ENCODE results near the gene AEBP1. TPM values are rescaled to one million over a fixed set of nuclear protein-coding genes. Genes with fewer than 3 reads are reported as not detected.
A peak's percentile ranks its signal among the peaks of the same experiment; 100 is the strongest.

Gene AEBP1
- total and polyA plus RNA-seq, 8 donors: 14.6 to 179 (median 41.2) TPM

DNA sequence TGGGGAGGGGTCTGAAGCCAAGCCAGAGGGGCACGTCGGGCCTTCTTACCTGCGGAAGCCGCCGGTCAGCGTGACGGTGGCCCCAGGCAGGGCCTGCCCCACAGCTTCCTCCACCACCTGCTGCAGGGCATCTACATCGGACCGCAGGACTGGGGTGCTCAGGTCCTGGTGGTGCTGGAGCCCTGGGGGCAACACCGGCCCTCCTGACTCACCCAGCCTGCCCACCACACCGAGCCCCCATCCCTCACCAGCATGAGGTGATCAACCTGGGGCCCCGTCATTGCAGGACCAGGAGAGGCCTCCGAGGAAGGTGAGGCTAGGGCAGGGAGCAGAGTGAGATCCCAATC lies 29.8 kb upstream of the AEBP1 start:
- no peak for DNase-seq
- intact Hi-C loops (cut with DNase I; ENCODE audit: low total_unique reads): loop anchor here (10.0 kb wide), 2 partner anchors 50 to 120 kb away; partner anchors contain the start of gene POLD2
- H3K4me1 ChIP-seq: peaks cover 31 to 77% (median 59%) of the 10 kb centered on the region in 4 donors
- 76 to 94% (median 87%) methylated on average over 5 to 13 of the region's 13 CpGs for WGBS, 5 donors
- H3K9me3 ChIP-seq: no peaks in the 10 kb centered on the region
- TF ChIP-seq, protein P1, sequence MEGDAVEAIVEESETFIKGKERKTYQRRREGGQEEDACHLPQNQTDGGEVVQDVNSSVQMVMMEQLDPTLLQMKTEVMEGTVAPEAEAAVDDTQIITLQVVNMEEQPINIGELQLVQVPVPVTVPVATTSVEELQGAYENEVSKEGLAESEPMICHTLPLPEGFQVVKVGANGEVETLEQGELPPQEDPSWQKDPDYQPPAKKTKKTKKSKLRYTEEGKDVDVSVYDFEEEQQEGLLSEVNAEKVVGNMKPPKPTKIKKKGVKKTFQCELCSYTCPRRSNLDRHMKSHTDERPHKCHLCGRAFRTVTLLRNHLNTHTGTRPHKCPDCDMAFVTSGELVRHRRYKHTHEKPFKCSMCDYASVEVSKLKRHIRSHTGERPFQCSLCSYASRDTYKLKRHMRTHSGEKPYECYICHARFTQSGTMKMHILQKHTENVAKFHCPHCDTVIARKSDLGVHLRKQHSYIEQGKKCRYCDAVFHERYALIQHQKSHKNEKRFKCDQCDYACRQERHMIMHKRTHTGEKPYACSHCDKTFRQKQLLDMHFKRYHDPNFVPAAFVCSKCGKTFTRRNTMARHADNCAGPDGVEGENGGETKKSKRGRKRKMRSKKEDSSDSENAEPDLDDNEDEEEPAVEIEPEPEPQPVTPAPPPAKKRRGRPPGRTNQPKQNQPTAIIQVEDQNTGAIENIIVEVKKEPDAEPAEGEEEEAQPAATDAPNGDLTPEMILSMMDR (IDR thresholded peaks at IDR 0.05): no peak
- TF ChIP-seq POLR2AphosphoS5 (IDR thresholded peaks at IDR 0.05): no peak
- no peak for TF ChIP-seq EP300 (IDR thresholded peaks at IDR 0.05)
- TF ChIP-seq POLR2A (IDR thresholded peaks at IDR 0.05): no peak
- H3K27me3 ChIP-seq: no peaks in the 10 kb centered on the region
- H3K27ac ChIP-seq: peak overlapping the region; percentile 44 to 87 (median 78)
- H3K4me3 ChIP-seq: no peak overlapping the region
- peaks cover 45 to 69% (median 68%) of the 10 kb centered on the region in 4 donors for H3K36me3 ChIP-seq

- intact Hi-C loops (cut with DNase I; ENCODE audit: low total_unique reads): loop anchor here (10.0 kb wide), 2 partner anchors 49 to 119 kb away; partner anchors contain the start of gene POLD2
- no peak for TF ChIP-seq POLR2A (IDR thresholded peaks at IDR 0.05)
- no peak for TF ChIP-seq POLR2AphosphoS5 (IDR thresholded peaks at IDR 0.05)
- TF ChIP-seq, protein P1 (IDR thresholded peaks at IDR 0.05): no peak
- TF ChIP-seq EP300 (IDR thresholded peaks at IDR 0.05): no peak
- Histone ChIP-seq H3K9me3 (no peaks in the 10 kb centered on the region), H3K4me3 (no peak overlapping the region), H3K36me3 (peaks cover 56 to 81% (median 79%) of the 10 kb centered on the region in 4 donors), H3K27ac (peak overlapping the region in 4 of 5 donors; percentile 35 to 87 (median 81)), H3K4me1 (peaks cover 31 to 89% (median 69%) of the 10 kb centered on the region in 4 donors), H3K27me3 (no peaks in the 10 kb centered on the region)
- no peak for DNase-seq
- 87 to 91% (median 90%) methylated on average over 17 of the region's 17 CpGs for WGBS, 5 donors
Measured at GRCh38 chr7:44075296-44076075, 28.7 kb upstream of the AEBP1 start.

DNA sequence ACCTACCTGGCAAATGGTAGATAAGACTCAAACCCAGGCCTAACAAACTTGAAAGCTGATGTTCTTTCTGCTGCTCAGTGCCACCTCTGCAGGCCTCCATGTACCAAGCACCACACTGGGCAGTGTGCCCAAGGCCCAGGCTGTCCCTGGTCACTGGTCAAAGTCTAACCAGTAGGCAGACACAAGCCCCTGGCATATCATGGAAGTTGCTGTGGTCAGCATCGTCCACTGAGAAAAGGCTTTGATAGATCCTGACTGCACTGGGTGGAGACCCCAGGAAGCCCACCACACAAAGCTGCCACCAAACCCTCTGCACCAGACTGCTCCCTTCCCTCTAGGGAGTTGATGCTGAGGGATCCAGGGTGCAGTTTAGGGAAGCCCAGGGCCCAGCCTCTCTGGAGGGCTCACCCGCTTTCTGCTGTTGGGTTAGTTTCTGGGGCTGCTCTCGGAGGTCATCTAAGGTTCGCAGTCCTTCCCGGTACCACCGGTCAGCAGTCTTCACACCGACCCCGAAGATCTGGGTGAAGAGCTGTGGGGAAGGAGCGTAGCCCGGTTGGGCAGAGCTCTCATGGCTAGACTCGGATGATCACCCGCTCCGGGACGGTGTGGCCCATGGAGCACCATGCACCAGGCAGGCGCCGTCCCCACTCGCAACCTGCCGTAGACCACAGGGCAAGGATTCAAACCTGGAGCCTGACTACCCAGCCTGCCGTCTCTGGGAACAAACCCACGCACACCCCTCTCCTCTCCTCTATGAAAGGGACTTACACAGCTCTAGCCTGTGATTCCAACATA lies 27.8 kb upstream of the AEBP1 start:
- Histone ChIP-seq H3K4me1 (peaks cover 36 to 95% (median 75%) of the 10 kb centered on the region in 4 donors), H3K36me3 (peaks cover 59 to 84% (median 82%) of the 10 kb centered on the region in 4 donors), H3K27me3 (no peaks in the 10 kb centered on the region), H3K9me3 (no peaks in the 10 kb centered on the region), H3K27ac (peak overlapping the region; percentile 5 to 87 (median 40)), H3K4me3 (no peak overlapping the region)
- DNase-seq: peak in 1 of 2 donors; percentile 84
- 89 to 95% (median 91%) methylated on average over 13 to 20 of the region's 20 CpGs for WGBS, 5 donors
- intact Hi-C loops (cut with DNase I; ENCODE audit: low total_unique reads): loop anchor here (10.0 kb wide), 2 partner anchors 49 to 119 kb away; partner anchors contain the start of gene POLD2
- TF ChIP-seq, protein P1 (IDR thresholded peaks at IDR 0.05): no peak
- TF ChIP-seq POLR2AphosphoS5 (IDR thresholded peaks at IDR 0.05) (no peak), POLR2A (IDR thresholded peaks at IDR 0.05) (no peak), EP300 (IDR thresholded peaks at IDR 0.05) (no peak)

DNA sequence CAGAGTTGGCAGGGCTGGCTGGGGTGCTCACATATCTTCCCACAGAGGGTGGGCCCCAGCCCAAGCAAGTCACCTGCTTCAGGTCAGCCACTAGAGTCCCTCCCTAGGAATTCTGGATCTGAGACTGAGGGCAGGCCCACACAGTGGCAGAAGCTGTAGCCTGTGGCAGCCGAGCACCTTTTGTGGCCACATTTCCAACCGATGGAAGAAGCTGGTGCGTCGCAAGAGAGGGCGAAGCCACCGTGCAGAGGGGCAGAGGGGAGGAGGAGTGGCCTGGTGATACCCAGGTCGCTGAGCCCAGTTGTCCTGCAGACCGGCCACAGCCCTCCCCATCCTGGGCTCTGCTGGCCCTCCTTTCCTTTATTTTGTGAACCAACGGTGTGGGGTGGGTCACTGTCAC lies 27.1 kb upstream of the AEBP1 start:
- TF ChIP-seq POLR2A (IDR thresholded peaks at IDR 0.05) (no peak), EP300 (IDR thresholded peaks at IDR 0.05) (no peak), POLR2AphosphoS5 (IDR thresholded peaks at IDR 0.05) (no peak)
- TF ChIP-seq, protein P1 (IDR thresholded peaks at IDR 0.05): no peak
- H3K27me3 ChIP-seq: no peaks in the 10 kb centered on the region
- H3K4me3 ChIP-seq: no peak overlapping the region
- peaks cover 59 to 84% (median 82%) of the 10 kb centered on the region in 4 donors for H3K36me3 ChIP-seq
- intact Hi-C loops (cut with DNase I; ENCODE audit: low total_unique reads): loop anchor here (10.0 kb wide), 2 partner anchors 48 to 118 kb away; partner anchors contain the start of gene POLD2
- peaks cover 32 to 94% (median 74%) of the 10 kb centered on the region in 4 donors for H3K4me1 ChIP-seq
- H3K27ac ChIP-seq: peak overlapping the region in 4 of 5 donors; percentile 35 to 87 (median 38)
- no peaks in the 10 kb centered on the region for H3K9me3 ChIP-seq
- WGBS, 5 donors: 79 to 91% (median 82%) methylated on average over 9 of the region's 9 CpGs
- no peak for DNase-seq
